H9 (cell line): ENCODE measurements around the gene CLECL1. TPM values are rescaled to one million over a fixed set of nuclear protein-coding genes. Genes with fewer than 3 reads are reported as not detected.

Source experiments
- DNase-seq: peaks from one replicate; pipeline ENCODE4 v3.0.0-alpha.2; 2017
- H2AFZ ChIP-seq: one replicate; pipeline ENCODE4 v1.6.1; 2013; ENCODE audit warnings: mild to moderate bottlenecking, low read length, control low read depth, moderate library complexity
- H2AK5ac ChIP-seq: 2 replicates; pipeline ENCODE4 v1.6.1; 2013; ENCODE audit warnings: low read length, control low read depth, mixed read lengths; ENCODE audit not compliant: insufficient read length
- H2BK120ac ChIP-seq: one replicate; pipeline ENCODE4 v1.6.1; 2013; ENCODE audit warnings: low read depth, mild to moderate bottlenecking, low read length, control low read depth, inconsistent platforms; ENCODE audit not compliant: poor library complexity, severe bottlenecking
- H2BK12ac ChIP-seq: 2 replicates; pipeline ENCODE4 v1.6.1; 2013; ENCODE audit warnings: low read length, control low read depth, mixed read lengths, low read depth; ENCODE audit not compliant: insufficient read length
- H2BK15ac ChIP-seq: 2 replicates; pipeline ENCODE4 v1.6.1; 2013; ENCODE audit warnings: low read depth, low read length, control low read depth
- H2BK20ac ChIP-seq: one replicate; pipeline ENCODE4 v1.6.1; 2013; ENCODE audit warnings: low read depth, mild to moderate bottlenecking, low read length, control low read depth, inconsistent platforms; ENCODE audit not compliant: poor library complexity, severe bottlenecking
- H2BK5ac ChIP-seq: 2 replicates; pipeline ENCODE4 v1.6.1; 2013; ENCODE audit warnings: low read length, control low read depth, mixed read lengths; ENCODE audit not compliant: insufficient read length
- H3K14ac ChIP-seq: 2 replicates; pipeline ENCODE4 v1.6.1; 2013; ENCODE audit warnings: low read length, control low read depth; ENCODE audit not compliant: insufficient read depth
- H3K18ac ChIP-seq: 2 replicates; pipeline ENCODE4 v1.6.1; 2013; ENCODE audit warnings: low read depth, mild to moderate bottlenecking, mixed read lengths, low read length, control low read depth; ENCODE audit not compliant: insufficient read length
- H3K23ac ChIP-seq: 2 replicates; pipeline ENCODE4 v1.6.1; 2013; ENCODE audit warnings: low read length, control low read depth, mixed read lengths, low read depth; ENCODE audit not compliant: insufficient read length
- H3K23me2 ChIP-seq: 2 replicates; pipeline ENCODE4 v1.6.1; 2013; ENCODE audit warnings: low read depth, mild to moderate bottlenecking, mixed read lengths, low read length, control low read depth; ENCODE audit not compliant: insufficient read length, poor library complexity, severe bottlenecking
- H3K27ac ChIP-seq: 2 replicates; pipeline ENCODE4 v1.5.1; 2013; ENCODE audit warnings: low read length, control low read depth, mixed read lengths, low read depth; ENCODE audit not compliant: insufficient read length
- H3K27me3 ChIP-seq: 2 replicates; pipeline ENCODE4 v1.6.1; 2013; ENCODE audit warnings: low read length, control low read depth, inconsistent platforms; ENCODE audit not compliant: insufficient read depth
- H3K4ac ChIP-seq: 2 replicates; pipeline ENCODE4 v1.6.1; 2013; ENCODE audit warnings: low read depth, mild to moderate bottlenecking, control low read depth, inconsistent platforms, low read length, moderate library complexity
- H3K4me1 ChIP-seq: 2 replicates; pipeline ENCODE4 v1.6.1; 2013; ENCODE audit warnings: low read length, control low read depth, inconsistent platforms; ENCODE audit not compliant: insufficient read depth
- H3K4me2 ChIP-seq: 2 replicates; pipeline ENCODE4 v1.6.1; 2013; ENCODE audit warnings: low read length, control low read depth, mixed read lengths; ENCODE audit not compliant: insufficient read length, insufficient read depth
- H3K56ac ChIP-seq: 2 replicates; pipeline ENCODE4 v1.6.1; 2013; ENCODE audit warnings: low read depth, mild to moderate bottlenecking, mixed read lengths, low read length, control low read depth; ENCODE audit not compliant: insufficient read length
- H3K79me1 ChIP-seq: 2 replicates; pipeline ENCODE4 v1.6.1; 2013; ENCODE audit warnings: low read depth, mild to moderate bottlenecking, moderate library complexity, low read length, control low read depth, inconsistent platforms; ENCODE audit not compliant: insufficient read depth, poor library complexity, severe bottlenecking
- H3K79me2 ChIP-seq: 2 replicates; pipeline ENCODE4 v1.6.1; 2013; ENCODE audit warnings: low read length, control low read depth, inconsistent platforms; ENCODE audit not compliant: insufficient read depth
- H3K9ac ChIP-seq: 2 replicates; pipeline ENCODE4 v1.6.1; 2013; ENCODE audit warnings: low read length, control low read depth, mixed read lengths; ENCODE audit not compliant: insufficient read length; ENCODE audit errors: extremely low read depth
- H3K9me3 ChIP-seq: one replicate; pipeline ENCODE4 v1.6.1; 2013; ENCODE audit warnings: low read depth, low read length, inconsistent platforms; ENCODE audit not compliant: control insufficient read depth
- H3T11ph ChIP-seq: one replicate; pipeline ENCODE4 v1.6.1; 2013; ENCODE audit warnings: mild to moderate bottlenecking, low read length, control low read depth, inconsistent platforms
- H4K20me1 ChIP-seq: one replicate; pipeline ENCODE4 v1.6.1; 2013; ENCODE audit not compliant: control insufficient read depth, insufficient read length, insufficient read depth
- H4K5ac ChIP-seq: 2 replicates; pipeline ENCODE4 v1.6.1; 2013; ENCODE audit warnings: low read depth, mild to moderate bottlenecking, mixed read lengths, low read length, control low read depth; ENCODE audit not compliant: insufficient read length
- H4K8ac ChIP-seq: replicated peaks from 2 replicates; pipeline ENCODE4 v1.6.1; 2013; ENCODE audit warnings: low read length, control low read depth, mixed read lengths, low read depth; ENCODE audit not compliant: insufficient read length
- H4K91ac ChIP-seq: 2 replicates; pipeline ENCODE4 v1.6.1; 2013; ENCODE audit warnings: low read depth, mild to moderate bottlenecking, moderate library complexity, mixed read lengths, low read length, control low read depth; ENCODE audit not compliant: insufficient read length
- H3K27ac Mint-ChIP-seq, 3 experiments: 2 replicates in 2 of 3; 3 replicates in 1 of 3; pipeline ENCODE4 v1.8.0; 2020 to 2021; ENCODE audit warnings: mixed read lengths in 3 of 3, mild to moderate bottlenecking in 1 of 3, moderate library complexity in 1 of 3
- H3K27me3 Mint-ChIP-seq: 2 replicates; pipeline ENCODE4 v1.8.0; 2021; ENCODE audit warnings: low read depth, mild to moderate bottlenecking, moderate library complexity, mixed read lengths
- H3K36me3 Mint-ChIP-seq, 3 experiments: 2 replicates in 2 of 3; 3 replicates in 1 of 3; pipeline ENCODE4 v1.8.0; 2020 to 2021; ENCODE audit warnings: low read depth in 3 of 3, mixed read lengths in 3 of 3; ENCODE audit not compliant: insufficient read depth in 1 of 3
- H3K4me1 Mint-ChIP-seq, 2 experiments: 2 replicates each; pipeline ENCODE4 v1.8.0; 2020; ENCODE audit warnings: mixed read lengths in 2 of 2
- H3K4me3 Mint-ChIP-seq, 2 experiments: 2 replicates in 1 of 2; 3 replicates in 1 of 2; pipeline ENCODE4 v1.8.0; 2020 to 2021; ENCODE audit warnings: mild to moderate bottlenecking in 2 of 2, mixed read lengths in 2 of 2, moderate library complexity in 1 of 2
- H3K9me3 Mint-ChIP-seq, 2 experiments: 2 replicates in 1 of 2; 3 replicates in 1 of 2; pipeline ENCODE4 v1.8.0; 2020; ENCODE audit warnings: mild to moderate bottlenecking in 2 of 2, mixed read lengths in 2 of 2, moderate library complexity in 1 of 2
- CTCF ChIP-seq: fragments of 200-600 bp; sonication (generic); conservative IDR thresholded peaks from 3 replicates; pipeline ENCODE4 v1.8.0; 2021; ENCODE audit warnings: antibody characterized with exemption, mild to moderate bottlenecking
- WGBS: extraction: QIAGEN DNeasy Blood & Tissue Kit; methylation state at CpG from one replicate; pipeline ENCODE4 v1.1.7; 2013; ENCODE audit warnings: missing lambda C conversion rate, low lambda C conversion rate, mixed read lengths; ENCODE audit not compliant: insufficient read length; ENCODE audit errors: extremely low coverage; 5-methylcytosine and 5-hydroxymethylcytosine counted together
- total RNA-seq: library from RNA; stranded (reverse); gene quantifications from 2 replicates; pipeline ENCODE4 v1.2.1, GENCODE V29; 2021

Gene CLECL1
- total RNA-seq, 1 experiment from 2014 or later, result not detected

DNA sequence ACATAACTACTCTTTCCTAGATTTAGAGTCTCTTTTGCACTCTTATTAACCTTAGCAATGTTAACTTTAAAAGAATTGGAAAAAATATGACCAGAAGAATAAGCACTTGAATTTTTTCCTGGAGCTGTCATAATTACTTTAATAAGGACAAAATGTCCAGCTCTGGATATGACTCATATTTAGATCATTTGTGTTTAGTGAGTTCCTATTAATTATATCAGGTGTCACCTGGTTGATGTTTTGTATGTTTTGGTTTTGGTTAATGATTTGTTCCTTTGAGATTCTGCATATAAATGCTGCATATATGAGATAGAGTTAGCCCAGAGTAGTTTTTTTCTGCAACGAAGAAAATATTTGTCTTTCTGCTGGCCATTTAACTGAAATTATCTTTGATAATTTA lies 5.1 kb downstream of the CLECL1 start:
- no peak for TF ChIP-seq CTCF
- Histone ChIP-seq H3K79me2 (no peaks in the 10 kb centered on the region), H3K56ac (no peak overlapping the region)

More for the DNA sequence above, 5.1 kb downstream of the CLECL1 start:
- H3K14ac ChIP-seq, result no peak overlapping the region
- no peak overlapping the region for H2BK15ac ChIP-seq
- no peaks in the 10 kb centered on the region for H3K79me1 ChIP-seq
- H2BK5ac ChIP-seq, result no peak overlapping the region
- no peak overlapping the region for H2AFZ ChIP-seq
- no peak overlapping the region for H3K27ac Mint-ChIP-seq
- H3K4me3 Mint-ChIP-seq, result no peak overlapping the region
- no peaks in the 10 kb centered on the region for H3K9me3 ChIP-seq
- H3K23ac ChIP-seq, result no peak overlapping the region
- H3K4me1 ChIP-seq, result no peaks in the 10 kb centered on the region
- no peak overlapping the region for H2AK5ac ChIP-seq
- H3K23me2 ChIP-seq, result no peaks in the 10 kb centered on the region
- no peak overlapping the region for H3K27ac ChIP-seq
- H3K27me3 ChIP-seq, result no peaks in the 10 kb centered on the region
- no peak overlapping the region for H4K8ac ChIP-seq
- no CpG with 5 or more reads among the region's 1 CpG for WGBS
- no peaks in the 10 kb centered on the region for H3K36me3 Mint-ChIP-seq
- H3K9me3 Mint-ChIP-seq, result no peaks in the 10 kb centered on the region
- no peaks in the 10 kb centered on the region for H3K4me1 Mint-ChIP-seq
- no peak overlapping the region for H3K9ac ChIP-seq
- H4K20me1 ChIP-seq, result no peaks in the 10 kb centered on the region
- H3K27me3 Mint-ChIP-seq, result no peaks in the 10 kb centered on the region
- no peak overlapping the region for H4K91ac ChIP-seq
- no peak for DNase-seq
- H3K4me2 ChIP-seq, result no peak overlapping the region
- no peak overlapping the region for H3K18ac ChIP-seq
- H2BK120ac ChIP-seq, result no peak overlapping the region
- no peak overlapping the region for H4K5ac ChIP-seq
- H3T11ph ChIP-seq, result no peak overlapping the region
- no peak overlapping the region for H2BK12ac ChIP-seq
- H3K4ac ChIP-seq, result no peak overlapping the region
- no peak overlapping the region for H2BK20ac ChIP-seq
